ENCODE data around the gene SPTLC1.
"Not testable (repeated sequence)": the region's sequence is repeated elsewhere in the genome, so short reads cannot be mapped to it uniquely, and the experiment has no call there.

SPTLC1 gene

GRCh38 chr9:92147030-92147851, 32.0 kb upstream of the SPTLC1 start:
- peak; percentile 85 for ATAC-seq
- peak overlapping the region; percentile 93 for H3K27ac Mint-ChIP-seq

GRCh38 chr9:92146610-92147009, 31.4 kb upstream of the SPTLC1 start:
- peak overlapping the region; percentile 64 for H3K4me3 Mint-ChIP-seq
- no peaks in the 10 kb centered on the region for H3K36me3 Mint-ChIP-seq
- no peak for ATAC-seq
- peaks cover 8% of the 10 kb centered on the region for H3K4me1 Mint-ChIP-seq
- no peaks in the 10 kb centered on the region for H3K9me3 Mint-ChIP-seq
- DNase-seq (ENCODE audit: low spot score in 2 of 2): no peak
- H3K27ac Mint-ChIP-seq: peak overlapping the region; percentile 93

More at GRCh38 chr9:92147030-92147851, 32.0 kb upstream of the SPTLC1 start:
- DNase-seq (ENCODE audit: low spot score in 2 of 2): no peak
- H3K9me3 Mint-ChIP-seq: no peaks in the 10 kb centered on the region
- H3K36me3 Mint-ChIP-seq: no peaks in the 10 kb centered on the region
- H3K4me3 Mint-ChIP-seq: peak overlapping the region; percentile 64
- peaks cover 8% of the 10 kb centered on the region for H3K4me1 Mint-ChIP-seq

GRCh38 chr9:92145784-92146183, 30.6 kb upstream of the SPTLC1 start:
- ATAC-seq; H3K9me3 Mint-ChIP-seq; H3K36me3 Mint-ChIP-seq; H3K27ac Mint-ChIP-seq; DNase-seq (ENCODE audit: low spot score in 2 of 2); H3K4me3 Mint-ChIP-seq: not testable (repeated sequence)
- peaks cover 13% of the 10 kb centered on the region for H3K4me1 Mint-ChIP-seq

- H3K4me1 Mint-ChIP-seq: peaks cover 21% of the 10 kb centered on the region
- DNase-seq (ENCODE audit: low spot score in 2 of 2) (peak in 1 of 2 donors; percentile 41), ATAC-seq (no peak)
- no peaks in the 10 kb centered on the region for H3K36me3 Mint-ChIP-seq
- H3K27ac Mint-ChIP-seq: no peak overlapping the region
- no peak overlapping the region for H3K4me3 Mint-ChIP-seq
- H3K9me3 Mint-ChIP-seq: no peaks in the 10 kb centered on the region
These were observed 27.1 kb upstream of the SPTLC1 start for GRCh38 chr9:92142329-92142728.

GRCh38 chr9:92141144-92142129, 26.2 kb upstream of the SPTLC1 start:
- Mint-ChIP-seq H3K36me3 (no peaks in the 10 kb centered on the region), H3K27ac (peak overlapping the region; percentile 39), H3K4me3 (peak overlapping the region; percentile 68), H3K4me1 (peaks cover 16% of the 10 kb centered on the region), H3K9me3 (no peaks in the 10 kb centered on the region)
- ATAC-seq (peak; percentile 38), DNase-seq (ENCODE audit: low spot score in 2 of 2) (no peak)

- no peak for ATAC-seq
- peak overlapping the region; percentile 39 for H3K27ac Mint-ChIP-seq
- H3K4me1 Mint-ChIP-seq: peaks cover 16% of the 10 kb centered on the region
- peak overlapping the region; percentile 68 for H3K4me3 Mint-ChIP-seq
- no peak for DNase-seq (ENCODE audit: low spot score in 2 of 2)
- H3K36me3 Mint-ChIP-seq: no peaks in the 10 kb centered on the region
- H3K9me3 Mint-ChIP-seq: no peaks in the 10 kb centered on the region
These were observed 25.5 kb upstream of the SPTLC1 start for GRCh38 chr9:92140754-92141143.

- DNase-seq (ENCODE audit: low spot score in 2 of 2): peak; percentile 79 to 88
- peak overlapping the region; percentile 68 for H3K4me3 Mint-ChIP-seq
- H3K4me1 Mint-ChIP-seq: peaks cover 16% of the 10 kb centered on the region
- no peaks in the 10 kb centered on the region for H3K36me3 Mint-ChIP-seq
- H3K27ac Mint-ChIP-seq: no peak overlapping the region
- H3K9me3 Mint-ChIP-seq: no peaks in the 10 kb centered on the region
- peak; percentile 61 for ATAC-seq
These were observed 25.0 kb upstream of the SPTLC1 start for GRCh38 chr9:92140074-92140753.

- not testable (repeated sequence) for DNase-seq (ENCODE audit: low spot score in 2 of 2); H3K4me3 Mint-ChIP-seq; H3K36me3 Mint-ChIP-seq; H3K9me3 Mint-ChIP-seq; ATAC-seq; H3K27ac Mint-ChIP-seq
- peaks cover 19% of the 10 kb centered on the region for H3K4me1 Mint-ChIP-seq
These were observed 23.8 kb upstream of the SPTLC1 start for GRCh38 chr9:92138960-92139540.

GRCh38 chr9:92138157-92138959, 23.1 kb upstream of the SPTLC1 start:
- Mint-ChIP-seq H3K27ac (no peak overlapping the region), H3K4me1 (peaks cover 26% of the 10 kb centered on the region), H3K9me3 (no peaks in the 10 kb centered on the region), H3K4me3 (no peak overlapping the region), H3K36me3 (no peaks in the 10 kb centered on the region)
- peak; percentile 80 to 89 for DNase-seq (ENCODE audit: low spot score in 2 of 2)
- ATAC-seq: peak; percentile 64

GRCh38 chr9:92136184-92136858, 21.1 kb upstream of the SPTLC1 start:
- ATAC-seq: no peak
- H3K9me3 Mint-ChIP-seq: peaks cover 2% of the 10 kb centered on the region

GRCh38 chr9:92135576-92135975, 20.4 kb upstream of the SPTLC1 start:
- Mint-ChIP-seq H3K4me1 (peaks cover 32% of the 10 kb centered on the region), H3K4me3 (no peak overlapping the region), H3K27ac (no peak overlapping the region), H3K36me3 (no peaks in the 10 kb centered on the region), H3K9me3 (peaks cover 3% of the 10 kb centered on the region)
- ATAC-seq: no peak
- no peak for DNase-seq (ENCODE audit: low spot score in 2 of 2)

More at GRCh38 chr9:92136184-92136858, 21.1 kb upstream of the SPTLC1 start:
- Mint-ChIP-seq H3K27ac (no peak overlapping the region), H3K36me3 (no peaks in the 10 kb centered on the region), H3K4me1 (peaks cover 39% of the 10 kb centered on the region), H3K4me3 (no peak overlapping the region)
- DNase-seq (ENCODE audit: low spot score in 2 of 2): no peak

GRCh38 chr9:92133949-92134604, 18.9 kb upstream of the SPTLC1 start:
- peaks cover 3% of the 10 kb centered on the region for H3K9me3 Mint-ChIP-seq
- peak; percentile 77 for ATAC-seq
- peak; percentile 77 to 88 for DNase-seq (ENCODE audit: low spot score in 2 of 2)
- peak overlapping the region; percentile 79 for H3K27ac Mint-ChIP-seq
- H3K36me3 Mint-ChIP-seq: no peaks in the 10 kb centered on the region
- peaks cover 23% of the 10 kb centered on the region for H3K4me1 Mint-ChIP-seq
- peak overlapping the region; percentile 45 for H3K4me3 Mint-ChIP-seq

- not testable (repeated sequence) for H3K4me3 Mint-ChIP-seq; DNase-seq (ENCODE audit: low spot score in 2 of 2); H3K9me3 Mint-ChIP-seq; H3K36me3 Mint-ChIP-seq; ATAC-seq
- H3K27ac Mint-ChIP-seq: peak overlapping the region; percentile 33
- H3K4me1 Mint-ChIP-seq: peaks cover 23% of the 10 kb centered on the region
These were observed 17.7 kb upstream of the SPTLC1 start for GRCh38 chr9:92132913-92133312.

Measured in stimulated activated effector memory CD8-positive, alpha-beta T cell treated with anti-CD3 and anti-CD28 coated beads, Interleukin-12 subunit alpha, Interleukin-12 subunit beta, amount 100 ng/mL, for 72 hours (primary cell).